Cardiac fibroblast (primary cell): ENCODE measurements around the gene ZNF582.
"Not testable (repeated sequence)": the region's sequence is repeated elsewhere in the genome, so short reads cannot be mapped to it uniquely, and the experiment has no call there.

Experiments used
- DNase-seq, 2 donors: peaks; one replicate each; pipeline versions ENCODE4 v3.0.0 to v3.0.0-alpha.2; 2010; ENCODE audit warnings: low read depth in 2 of 2
- H3K4me3 ChIP-seq, 2 donors: replicated peaks in 1 of 2; 1 replicate in 1 of 2; 2 replicates in 1 of 2; pipeline ENCODE4 v1.5.1; 2011; ENCODE audit warnings: low read depth in 2 of 2, low read length in 2 of 2, mild to moderate bottlenecking in 2 of 2, moderate library complexity in 1 of 2
- CTCF ChIP-seq: IDR thresholded peaks from one replicate; pipeline ENCODE4 v1.5.1; 2011; ENCODE audit warnings: low read depth, mild to moderate bottlenecking, low read length, inconsistent platforms

The ZNF582 gene

GRCh38 chr19:56351208-56351607 lies 42.1 kb downstream of the ZNF582 start:
- TF ChIP-seq CTCF: no peak
- H3K4me3 ChIP-seq: no peak overlapping the region
- no peak for DNase-seq

GRCh38 chr19:56350416-56351045 lies 42.8 kb downstream of the ZNF582 start:
- DNase-seq: peak; percentile 61 to 66

GRCh38 chr19:56348289-56348877 lies 45.0 kb downstream of the ZNF582 start:
- peak; percentile 8 to 43 for DNase-seq
- no peak overlapping the region for H3K4me3 ChIP-seq
- TF ChIP-seq CTCF: peak; percentile 39

More at GRCh38 chr19:56350416-56351045, 42.8 kb downstream of the ZNF582 start:
- TF ChIP-seq CTCF: peak; percentile 91
- H3K4me3 ChIP-seq: no peak overlapping the region

GRCh38 chr19:56347163-56347778 lies 46.1 kb downstream of the ZNF582 start:
- no peak for DNase-seq
- TF ChIP-seq CTCF: no peak
- H3K4me3 ChIP-seq: no peak overlapping the region

GRCh38 chr19:56341948-56342347 lies 51.4 kb downstream of the ZNF582 start:
- DNase-seq: no peak
- no peak for TF ChIP-seq CTCF
- no peak overlapping the region for H3K4me3 ChIP-seq

GRCh38 chr19:56339031-56339430 lies 54.3 kb downstream of the ZNF582 start:
- H3K4me3 ChIP-seq, DNase-seq: not testable (repeated sequence)

GRCh38 chr19:56337077-56337476 lies 56.3 kb downstream of the ZNF582 start:
- not testable (repeated sequence) for DNase-seq, H3K4me3 ChIP-seq

- not testable (repeated sequence) for DNase-seq, H3K4me3 ChIP-seq
Measured at GRCh38 chr19:56335371-56335770, 58.0 kb downstream of the ZNF582 start.
